Right lung (tissue), 10 donors: Measurements from ENCODE around the gene SMPD4. TPM values are rescaled to one million over a fixed set of nuclear protein-coding genes. Genes with fewer than 3 reads are reported as not detected.
"Not testable (repeated sequence)": the region's sequence is repeated elsewhere in the genome, so short reads cannot be mapped to it uniquely, and the experiment has no call there.

Experiments
- DNase-seq, 2 donors: peaks; one replicate each; pipeline ENCODE4 v3.0.0-alpha.2; 2013
- long read RNA-seq, 8 donors: transcript quantifications; one replicate each; lab custom pipeline, GENCODE V29; 2026
- polyA plus RNA-seq, 5 donors: library from polyadenylated mRNA; unstranded; fragments of 120-200 nt; gene quantifications; one replicate each; pipeline versions ENCODE4 v1.2.1 to v1.2.3, GENCODE V29; 2013; ENCODE audit warnings: inconsistent platforms in 1 of 5, low replicate concordance in 1 of 5; ENCODE audit not compliant: insufficient read length in 5 of 5, insufficient read depth in 1 of 5

Gene SMPD4
- 10 to 100 TPM; 59.3 to 76.0 (median 64.7) TPM for polyA plus RNA-seq
- long read RNA-seq, donor 1, full-length matches to known transcripts = 4 of 10 reads
- long read RNA-seq, donor 1, partial matches to known transcripts = 6 of 10 reads
- long read RNA-seq, donor 1, other reads (novel, unspliced or antisense) = 0 of 10 reads
- long read RNA-seq, donor 2, full-length matches to known transcripts = 6 of 422 reads
- long read RNA-seq, donor 2, partial matches to known transcripts = 397 of 422 reads
- long read RNA-seq, donor 2, other reads (novel, unspliced or antisense) = 19 of 422 reads
- long read RNA-seq, donor 3, partial matches to known transcripts = 724 of 746 reads
- long read RNA-seq, donor 3, other reads (novel, unspliced or antisense) = 21 of 746 reads
- long read RNA-seq, donor 4, full-length matches to known transcripts = 5 of 5 reads
- long read RNA-seq, donor 4, partial matches to known transcripts = 0 of 5 reads
- long read RNA-seq, donor 4, other reads (novel, unspliced or antisense) = 0 of 5 reads
- long read RNA-seq, donor 5, full-length matches to known transcripts = 3 of 18 reads
- long read RNA-seq, donor 5, partial matches to known transcripts = 15 of 18 reads
- long read RNA-seq, donor 5, other reads (novel, unspliced or antisense) = 0 of 18 reads
- long read RNA-seq, donor 6, full-length matches to known transcripts = 3 of 799 reads
- long read RNA-seq, donor 6, partial matches to known transcripts = 736 of 799 reads
- long read RNA-seq, donor 6, other reads (novel, unspliced or antisense) = 60 of 799 reads
- long read RNA-seq, donor 7, full-length matches to known transcripts = 5 of 896 reads
- long read RNA-seq, donor 7, partial matches to known transcripts = 836 of 896 reads
- long read RNA-seq, donor 7, other reads (novel, unspliced or antisense) = 55 of 896 reads
- long read RNA-seq, donor 8, full-length matches to known transcripts = 3 of 3 reads
- long read RNA-seq, donor 8, partial matches to known transcripts = 0 of 3 reads
- long read RNA-seq, donor 8, other reads (novel, unspliced or antisense) = 0 of 3 reads

- DNase-seq = peak; percentile 94 to 95
Observed at GRCh38 chr2:130181325-130181879, at the start of gene SMPD4. SMPD4 (minus strand) TSS chr2:130181602; CDS start chr2:130176592, 5,010 bp downstream.

GRCh38 chr2:130230907-130231306, 49.5 kb upstream of the SMPD4 start:
- DNase-seq = not testable (repeated sequence)

GRCh38 chr2:130230376-130230775, 49.0 kb upstream of the SMPD4 start:
- not testable (repeated sequence) for DNase-seq

- DNase-seq = not testable (repeated sequence)
Observed at GRCh38 chr2:130229161-130229510, 47.7 kb upstream of the SMPD4 start.

- DNase-seq = not testable (repeated sequence)
Observed at GRCh38 chr2:130228467-130229160, 47.2 kb upstream of the SMPD4 start.

- DNase-seq = not testable (repeated sequence)
Observed at GRCh38 chr2:130228005-130228404, 46.6 kb upstream of the SMPD4 start.

- not testable (repeated sequence) for DNase-seq
Observed at GRCh38 chr2:130222523-130222922, 41.1 kb upstream of the SMPD4 start.

- DNase-seq = not testable (repeated sequence)
Observed at GRCh38 chr2:130220505-130220904, 39.1 kb upstream of the SMPD4 start.

GRCh38 chr2:130219147-130219546, 37.7 kb upstream of the SMPD4 start:
- DNase-seq = not testable (repeated sequence)

GRCh38 chr2:130207051-130207450, 25.6 kb upstream of the SMPD4 start:
- DNase-seq = not testable (repeated sequence)

GRCh38 chr2:130203150-130203549, 21.7 kb upstream of the SMPD4 start:
- DNase-seq = not testable (repeated sequence)

GRCh38 chr2:130202518-130202917, 21.1 kb upstream of the SMPD4 start:
- not testable (repeated sequence) for DNase-seq

- no peak for DNase-seq
Observed at GRCh38 chr2:130198343-130198742, 16.9 kb upstream of the SMPD4 start, which contains the start of gene TUBA3E. TUBA3E (minus strand) TSS chr2:130198439; CDS start chr2:130198360, 79 bp downstream.

GRCh38 chr2:130196052-130196451, 14.7 kb upstream of the SMPD4 start:
- not testable (repeated sequence) for DNase-seq

GRCh38 chr2:130195089-130195635, 13.8 kb upstream of the SMPD4 start:
- DNase-seq = not testable (repeated sequence)

GRCh38 chr2:130193824-130194223, 12.4 kb upstream of the SMPD4 start:
- DNase-seq = not testable (repeated sequence)

GRCh38 chr2:130192451-130192850, 11.0 kb upstream of the SMPD4 start:
- not testable (repeated sequence) for DNase-seq

GRCh38 chr2:130191319-130191718, 9.9 kb upstream of the SMPD4 start:
- not testable (repeated sequence) for DNase-seq

- no peak for DNase-seq
Observed at GRCh38 chr2:130190237-130190636, 8.8 kb upstream of the SMPD4 start.

GRCh38 chr2:130188958-130189357, 7.6 kb upstream of the SMPD4 start:
- DNase-seq = not testable (repeated sequence)
